ENCODE measurements around the gene RPH3AL.
"Not testable (repeated sequence)": the region's sequence is repeated elsewhere in the genome, so short reads cannot be mapped to it uniquely, and the experiment has no call there.

Gene RPH3AL

DNA sequence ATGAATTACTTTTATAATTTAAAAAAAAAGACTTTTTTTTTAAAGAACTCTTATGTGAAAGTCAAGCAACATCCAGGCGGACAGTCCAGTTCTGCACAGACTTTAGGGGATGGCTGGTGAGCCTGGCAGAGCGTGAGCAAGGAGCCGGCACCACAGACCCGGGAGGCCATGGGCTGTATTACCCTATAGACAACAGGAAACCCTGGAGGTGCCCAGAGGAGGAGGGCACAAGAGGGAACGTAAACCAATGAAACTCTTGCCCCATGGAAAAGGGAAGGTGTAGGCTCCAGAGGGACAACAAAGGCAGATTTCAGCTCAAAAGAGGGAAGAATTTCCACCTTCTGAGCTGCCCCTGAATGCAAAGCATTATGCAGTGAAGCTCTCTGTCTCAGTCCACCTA lies 25.5 kb upstream of the RPH3AL start:
- DNase-seq, result no peak

GRCh38 chr17:376936-377863 lies 24.6 kb upstream of the RPH3AL start:
- DNase-seq, result no peak

DNA sequence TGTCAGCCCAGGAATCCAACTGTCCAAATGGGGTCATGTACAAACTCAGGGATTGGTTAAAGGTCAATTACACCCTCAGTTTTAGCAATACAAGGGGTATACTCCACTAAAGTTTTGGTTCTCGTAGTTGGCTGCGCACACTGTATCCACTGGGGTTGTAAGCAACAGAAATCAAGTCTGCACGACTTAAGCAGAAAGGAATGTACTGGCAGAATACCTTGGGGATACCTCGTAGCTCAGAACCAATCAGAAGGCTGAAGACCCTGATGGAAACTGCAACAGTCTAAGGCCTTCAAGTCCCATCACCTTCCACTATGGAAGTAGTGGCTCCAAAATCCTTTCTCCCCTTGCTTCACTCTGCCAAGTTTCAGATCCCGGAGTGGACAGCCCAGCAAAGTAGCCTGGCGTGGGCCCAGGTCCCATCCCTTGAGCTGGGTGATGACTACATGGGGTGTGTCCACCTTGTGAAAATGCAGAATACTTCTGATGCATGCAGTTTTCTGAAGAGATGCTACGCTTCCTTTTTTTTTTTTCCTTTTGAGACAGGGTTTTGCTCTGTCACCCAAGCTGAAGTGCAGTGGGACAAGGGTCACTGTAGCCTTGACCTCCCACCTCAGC lies 21.1 kb upstream of the RPH3AL start:
- DNase-seq, result no peak

- no peak for DNase-seq
These were observed 19.8 kb upstream of the RPH3AL start for GRCh38 chr17:372157-373152.

DNA sequence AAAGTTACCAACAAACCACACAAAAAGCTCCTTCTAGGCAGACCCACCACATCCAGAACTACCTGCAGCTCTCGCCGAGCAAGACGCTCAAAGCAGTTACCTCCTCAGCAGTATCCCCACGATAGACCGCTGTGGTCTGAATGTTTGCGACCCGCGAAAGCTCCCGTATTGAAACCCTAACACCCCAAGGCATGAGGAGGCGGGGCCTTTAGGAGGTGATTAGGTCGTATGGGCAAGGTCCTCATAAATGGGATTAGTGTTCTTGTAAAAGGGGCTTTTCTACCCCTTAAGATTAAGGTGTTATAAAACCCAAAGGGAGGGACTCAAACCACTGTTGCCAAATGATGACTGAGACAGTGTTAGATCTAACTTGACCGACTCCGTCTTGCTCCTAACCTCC lies 19.0 kb upstream of the RPH3AL start:
- no peak for DNase-seq

DNA sequence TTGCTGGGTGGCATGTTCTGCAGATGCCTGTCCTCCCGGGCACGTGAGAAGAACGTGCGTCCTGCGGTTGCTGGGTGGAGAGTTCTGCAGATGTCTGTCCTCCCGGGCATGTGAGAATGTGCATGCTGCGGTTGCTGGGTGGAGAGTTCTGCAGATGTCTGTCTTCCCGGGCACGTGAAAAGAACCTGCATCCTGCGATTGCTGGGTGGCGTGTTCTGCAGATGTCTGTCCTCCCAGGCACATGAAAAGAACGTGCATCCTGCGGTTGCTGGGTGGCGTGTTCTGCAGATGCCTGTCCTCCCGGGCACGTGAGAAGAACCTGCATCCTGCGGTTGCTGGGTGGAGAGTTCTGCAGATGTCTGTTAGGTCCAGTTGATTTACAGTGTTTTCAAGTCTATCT lies 15.0 kb upstream of the RPH3AL start:
- DNase-seq, result not testable (repeated sequence)

DNA sequence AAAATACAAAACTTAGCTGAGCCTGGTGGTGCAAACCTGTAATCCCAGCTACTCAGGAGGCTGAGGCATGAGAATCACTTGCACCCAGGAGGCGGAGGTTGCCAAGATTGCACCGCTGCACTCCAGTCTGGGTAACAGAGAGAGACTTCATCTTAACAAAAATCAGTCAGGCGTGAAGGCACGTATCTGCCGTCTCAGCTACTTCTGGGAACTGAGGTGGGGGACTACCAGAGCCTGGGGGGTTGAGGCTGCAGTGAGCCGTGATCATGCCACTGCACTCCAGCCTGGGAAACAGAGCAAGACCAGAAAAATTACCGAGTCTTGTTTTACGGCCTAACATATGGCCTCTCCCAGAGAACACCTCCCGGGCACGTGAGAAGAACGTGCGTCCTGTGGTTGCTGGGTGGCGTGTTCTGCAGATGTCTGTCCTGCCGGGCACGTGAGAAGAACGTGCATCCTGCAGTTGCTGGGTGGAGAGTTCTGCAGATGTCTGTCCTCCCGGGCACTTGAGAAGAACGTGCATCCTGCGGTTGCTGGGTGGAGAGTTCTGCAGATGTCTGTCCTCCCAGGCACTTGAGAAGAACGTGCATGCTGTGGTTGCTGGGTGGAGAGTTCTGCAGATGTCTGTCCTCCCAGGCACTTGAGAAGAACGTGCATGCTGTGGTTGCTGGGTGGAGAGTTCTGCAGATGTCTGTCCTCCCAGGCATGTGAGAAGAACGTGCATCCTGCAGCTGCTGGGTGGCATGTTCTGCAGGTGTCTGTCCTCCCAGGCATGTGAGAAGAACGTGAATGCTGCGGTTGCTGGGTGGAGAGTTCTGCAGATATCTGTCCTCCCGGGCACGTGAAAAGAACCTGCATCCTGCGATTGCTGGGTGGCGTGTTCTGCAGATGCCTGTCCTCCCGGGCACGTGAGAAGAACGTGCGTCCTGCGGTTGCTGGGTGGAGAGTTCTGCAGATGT lies 14.3 kb upstream of the RPH3AL start:
- not testable (repeated sequence) for DNase-seq

- DNase-seq, result no peak
These were observed 12.2 kb upstream of the RPH3AL start for GRCh38 chr17:364766-365165.

DNA sequence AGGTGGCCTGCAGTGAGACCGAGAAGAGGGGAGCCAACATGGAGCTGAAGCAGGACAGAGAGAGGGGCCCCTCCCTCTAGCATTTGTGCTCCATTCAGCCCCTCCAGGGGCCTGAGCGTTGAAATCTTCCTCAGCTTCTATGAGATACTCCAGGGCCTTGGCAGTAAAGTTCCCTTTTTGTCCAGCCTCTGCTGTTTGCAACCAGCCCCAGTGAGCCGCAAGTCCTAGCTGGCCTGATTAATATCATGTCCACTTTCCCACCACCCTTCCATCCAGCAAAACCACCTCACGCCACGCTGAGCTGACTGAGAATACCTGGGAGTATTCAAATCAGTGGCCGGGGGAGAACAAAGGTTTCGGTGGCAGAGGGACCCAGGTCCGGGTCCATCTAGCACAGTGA lies 11.7 kb upstream of the RPH3AL start:
- no peak for DNase-seq

GRCh38 chr17:362721-363120 lies 10.1 kb upstream of the RPH3AL start:
- DNase-seq, result no peak

GRCh38 chr17:360092-360750 lies 7.6 kb upstream of the RPH3AL start:
- DNase-seq, result no peak

- DNase-seq, result no peak
These were observed 6.0 kb upstream of the RPH3AL start for GRCh38 chr17:358491-359151.

DNA sequence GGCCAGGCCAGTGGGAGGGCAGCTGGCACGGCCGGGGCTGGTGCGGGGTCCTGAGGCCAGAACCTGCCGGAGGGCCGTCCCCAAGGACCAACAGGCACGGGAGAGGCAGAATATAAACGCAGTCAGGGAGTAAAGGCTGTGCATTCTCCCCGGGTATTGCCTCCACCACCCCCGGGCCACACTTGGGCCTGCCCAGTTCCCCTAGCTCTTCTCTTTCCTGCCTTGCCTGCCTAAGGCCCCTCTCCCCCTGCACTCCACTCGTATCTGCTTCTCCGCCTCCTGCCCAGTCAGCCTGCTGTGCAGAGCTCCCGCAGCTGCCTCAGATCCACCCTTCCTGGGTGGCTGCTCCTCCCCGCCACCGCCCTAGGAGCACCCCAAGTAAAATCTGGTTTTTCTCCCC lies 5.0 kb upstream of the RPH3AL start:
- DNase-seq, result no peak

DNA sequence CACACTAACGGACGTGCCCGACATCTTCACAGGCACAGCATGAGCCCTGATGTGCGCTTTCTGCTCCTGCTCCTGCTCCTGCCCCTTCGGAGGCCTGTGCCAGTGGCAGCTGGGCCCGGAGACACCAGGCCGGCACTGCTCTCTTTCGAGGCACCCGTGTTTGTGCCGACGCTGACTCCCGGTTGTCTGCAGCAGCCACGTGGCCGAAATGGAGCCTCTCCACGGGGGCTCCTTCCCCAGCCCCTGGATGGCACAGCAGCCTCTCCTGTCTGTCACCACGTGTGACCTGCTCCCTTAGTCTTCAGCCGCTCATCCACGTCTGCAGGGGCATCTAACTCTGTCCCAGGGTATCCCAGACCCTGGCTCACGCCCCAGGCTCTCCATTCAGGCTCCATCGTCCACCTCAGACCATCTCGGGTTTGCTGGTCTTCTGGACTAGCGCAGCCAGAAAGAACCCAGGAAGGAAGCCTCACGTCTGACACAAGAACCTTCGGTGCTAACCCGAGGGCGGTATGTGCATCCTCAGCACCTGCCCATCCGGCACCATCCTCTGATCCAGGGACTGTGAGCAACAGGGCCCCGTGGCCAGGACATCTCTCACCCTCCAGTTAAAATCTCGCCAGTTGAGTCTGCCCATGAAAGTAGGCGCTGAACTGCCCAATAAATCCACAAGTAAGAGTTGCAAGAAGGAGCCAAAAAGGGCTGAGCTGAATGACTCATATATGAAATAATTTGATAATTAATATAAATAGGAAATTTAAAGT lies 4.2 kb upstream of the RPH3AL start:
- no peak for DNase-seq

DNA sequence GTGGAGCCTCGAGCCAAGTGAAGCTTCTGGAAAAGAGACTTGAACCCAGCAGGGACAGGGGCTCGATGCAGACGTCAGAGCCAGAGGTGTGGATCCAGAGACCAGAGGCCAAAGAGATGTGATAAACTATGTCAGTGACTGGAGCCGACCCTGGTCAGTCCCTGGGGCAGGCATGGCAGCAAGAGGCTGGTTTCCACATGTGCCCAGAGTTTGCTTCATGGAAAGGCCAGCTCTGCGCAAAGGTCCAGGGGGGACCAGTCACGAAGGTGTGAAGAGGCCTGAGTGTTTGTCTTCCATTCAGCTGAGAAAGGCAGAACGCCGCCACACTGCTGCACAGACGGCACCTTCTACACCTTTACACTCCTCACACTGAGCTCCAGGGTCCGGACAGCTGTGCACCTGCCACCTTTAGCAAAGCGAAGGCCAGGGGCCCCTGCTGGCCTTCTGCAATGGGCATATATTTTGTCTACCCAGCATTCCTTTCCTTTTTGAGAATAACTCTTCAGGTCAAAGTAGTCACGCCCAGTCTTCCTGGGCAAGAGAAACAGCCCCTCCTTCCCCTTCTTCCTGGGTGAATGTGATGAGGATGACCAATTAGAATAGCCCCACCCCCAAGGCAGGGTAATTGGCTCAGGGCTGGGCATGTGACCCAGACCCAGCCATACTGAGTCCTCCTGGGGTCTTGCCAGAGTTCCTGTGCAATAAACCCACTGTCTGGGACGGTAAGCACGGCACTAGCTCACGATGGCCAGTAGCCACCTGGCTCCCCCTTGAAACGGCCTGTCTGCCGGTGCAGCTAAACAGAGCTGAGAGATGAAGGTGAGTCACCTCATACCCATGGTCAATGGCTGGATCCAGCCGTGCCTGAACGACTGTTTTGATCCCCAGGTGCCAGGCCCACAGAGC lies 2.3 kb upstream of the RPH3AL start:
- no peak for DNase-seq

GRCh38 chr17:353838-354234 lies 1.2 kb upstream of the RPH3AL start:
- DNase-seq, result no peak

- DNase-seq, result no peak
These were observed 718 bp upstream of the RPH3AL start for GRCh38 chr17:353213-353837.

DNA sequence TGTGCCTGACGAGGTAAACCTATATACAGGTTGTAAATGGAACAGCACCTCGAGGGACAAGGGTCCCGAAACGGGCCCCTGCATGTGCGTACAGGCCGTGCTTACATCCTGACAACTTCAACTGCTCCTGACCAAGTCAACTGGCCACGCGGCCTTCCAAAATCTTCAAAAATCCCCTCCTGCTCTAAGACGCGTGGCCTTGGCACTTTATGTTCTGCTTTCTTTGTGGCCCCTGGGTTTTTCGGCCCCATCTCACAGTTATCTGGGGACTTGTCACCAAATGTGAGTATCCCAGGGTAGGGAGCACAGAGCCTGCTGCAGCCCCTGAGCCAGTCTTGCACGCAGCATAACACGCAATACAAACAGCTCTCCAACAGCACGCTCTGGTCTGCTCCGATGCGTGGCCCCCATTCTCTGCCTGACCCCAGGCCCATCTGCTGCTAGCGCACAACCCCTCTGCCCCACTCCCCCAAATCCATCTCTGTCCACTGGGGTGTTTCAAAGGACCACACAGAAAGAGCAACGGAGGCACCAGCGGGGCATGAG lies 659 bp downstream of the RPH3AL start:
- DNase-seq, result no peak
